ENCODE measurements around the gene NSDHL. TPM values are rescaled to one million over a fixed set of nuclear protein-coding genes. Genes with fewer than 3 reads are reported as not detected.

NSDHL gene
- total RNA-seq, 8 experiments from 2014 or later, result 10.2 to 38.9 (median 20.6) TPM

GRCh38 chrX:152881289-152881688 is 50.4 kb downstream of the NSDHL start:
- no peak for ATAC-seq (replicated peaks in 6 of 8)
- Histone ChIP-seq H3K4me3 (no peak overlapping the region), H3K27ac (no peak overlapping the region), H3K4me1 (replicated peaks in 1 of 2) (no peaks in the 10 kb centered on the region)
- 50 to 86% (median 63%) methylated on average over 1 to 2 of the region's 2 CpGs; no CpG with 5 or more reads in 5 of the 10 experiments for WGBS, 10 experiments
- in situ Hi-C loops (cut with MboI; ENCODE audit: low pct_unique_long_range_greater_than_20kb in 2 of 9, low sequenced_read_pairs in 9 of 9, unreplicated experiment in 9 of 9), result no loop called here

- 20 to 67% (median 30%) methylated on average over 2 to 3 of the region's 6 CpGs; no CpG with 5 or more reads in 7 of the 10 experiments for WGBS, 10 experiments
- Histone ChIP-seq H3K4me3 (no peak overlapping the region), H3K27ac (no peak overlapping the region), H3K4me1 (replicated peaks in 1 of 2) (no peaks in the 10 kb centered on the region)
- in situ Hi-C loops (cut with MboI; ENCODE audit: low pct_unique_long_range_greater_than_20kb in 2 of 9, low sequenced_read_pairs in 9 of 9, unreplicated experiment in 9 of 9), result no loop called here
- no peak for ATAC-seq (replicated peaks in 6 of 8)
Observed at GRCh38 chrX:152884171-152884570, 53.3 kb downstream of the NSDHL start.

GRCh38 chrX:152886716-152887115 is 55.9 kb downstream of the NSDHL start:
- Histone ChIP-seq H3K4me1 (replicated peaks in 1 of 2) (no peaks in the 10 kb centered on the region), H3K27ac (no peak overlapping the region), H3K4me3 (no peak overlapping the region)
- no peak for ATAC-seq (replicated peaks in 6 of 8)
- 0 to 71% (median 52%) methylated on average over 1 to 3 of the region's 3 CpGs; no CpG with 5 or more reads in 3 of the 10 experiments for WGBS, 10 experiments
- in situ Hi-C loops (cut with MboI; ENCODE audit: low pct_unique_long_range_greater_than_20kb in 2 of 9, low sequenced_read_pairs in 9 of 9, unreplicated experiment in 9 of 9), result no loop called here

DNA sequence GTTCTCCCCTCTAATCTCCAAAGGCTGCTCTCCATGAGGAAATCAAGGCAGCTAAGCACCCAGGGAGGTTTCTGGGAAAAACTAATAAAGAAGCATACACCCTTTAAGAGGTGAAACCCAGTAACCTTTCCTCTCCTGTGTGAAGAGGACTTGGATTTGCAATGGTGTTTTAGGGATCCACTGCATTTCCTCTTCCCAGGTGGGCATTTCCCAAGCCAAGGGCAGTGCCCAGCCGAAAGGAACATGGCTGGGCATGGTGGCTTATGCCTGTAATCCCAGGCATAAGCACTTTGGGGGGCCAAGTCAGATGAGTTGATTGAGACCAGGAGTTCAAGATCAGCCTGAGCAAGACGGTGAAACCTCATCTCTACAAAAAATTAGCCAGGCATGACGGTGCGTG is 61.6 kb downstream of the NSDHL start:
- H3K4me3 ChIP-seq, result no peak overlapping the region
- peaks cover 9 to 25% of the 10 kb centered on the region in 2 donors for H3K4me1 ChIP-seq (replicated peaks in 1 of 2)
- in situ Hi-C loops (cut with MboI; ENCODE audit: low pct_unique_long_range_greater_than_20kb in 2 of 9, low sequenced_read_pairs in 9 of 9, unreplicated experiment in 9 of 9), result no loop called here
- no peak for ATAC-seq (replicated peaks in 6 of 8)
- WGBS, 10 experiments, result 45 to 86% methylated on average over 3 of the region's 4 CpGs; no CpG with 5 or more reads in 8 of the 10 experiments
- H3K27ac ChIP-seq, result no peak overlapping the region

DNA sequence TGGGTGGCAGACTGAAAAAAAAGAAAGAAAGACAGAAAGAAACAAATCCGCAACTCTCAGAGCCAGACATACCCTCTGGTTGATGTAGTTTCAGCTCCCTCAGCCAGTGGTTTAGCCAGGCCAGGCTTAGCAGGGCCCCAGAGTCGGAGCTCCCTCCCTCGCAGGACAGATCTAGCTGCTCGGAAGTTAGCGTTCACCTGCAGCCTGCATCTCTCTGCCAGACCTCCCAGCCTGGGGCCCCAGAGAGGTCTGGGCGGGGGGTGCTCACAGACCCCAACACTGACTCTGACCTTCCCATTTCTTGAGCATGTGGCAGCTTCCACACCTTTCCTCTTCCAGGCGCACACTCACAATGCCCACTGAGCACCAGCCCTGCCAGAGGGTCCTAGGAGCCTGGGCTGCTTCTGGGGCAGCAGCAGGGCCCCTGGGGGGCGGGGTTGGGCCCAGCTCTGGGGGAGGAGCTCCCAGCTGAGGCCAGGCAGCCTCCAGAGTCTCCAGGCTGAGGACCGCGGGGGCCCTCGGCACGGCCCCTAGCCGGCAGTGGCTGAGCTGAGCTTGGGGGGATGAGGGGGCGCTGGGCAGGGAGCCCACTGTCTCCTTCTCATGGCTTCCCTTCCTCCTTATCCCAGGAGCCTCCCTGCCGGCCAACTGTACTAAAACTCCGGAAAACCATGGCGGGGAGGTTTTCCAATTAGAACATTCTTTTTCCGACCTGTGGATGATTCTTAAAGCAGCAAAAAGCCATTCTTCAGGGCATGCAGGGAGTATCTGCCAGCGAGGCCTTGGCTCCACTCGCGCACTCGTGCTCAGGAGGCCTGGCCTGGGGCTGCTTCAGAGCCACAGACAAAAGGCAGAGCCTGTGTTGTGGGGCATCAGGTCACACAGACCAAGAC is 62.4 kb downstream of the NSDHL start:
- Histone ChIP-seq H3K4me1 (replicated peaks in 1 of 2) (peaks cover 9 to 28% of the 10 kb centered on the region in 2 donors), H3K27ac (no peak overlapping the region), H3K4me3 (no peak overlapping the region)
- peak in 1 of 8 experiments; percentile 30 for ATAC-seq (replicated peaks in 6 of 8)
- in situ Hi-C loops (cut with MboI; ENCODE audit: low pct_unique_long_range_greater_than_20kb in 2 of 9, low sequenced_read_pairs in 9 of 9, unreplicated experiment in 9 of 9), result no loop called here
- 22 to 100% (median 60%) methylated on average over 1 to 4 of the region's 22 CpGs; no CpG with 5 or more reads in 7 of the 10 experiments for WGBS, 10 experiments

DNA sequence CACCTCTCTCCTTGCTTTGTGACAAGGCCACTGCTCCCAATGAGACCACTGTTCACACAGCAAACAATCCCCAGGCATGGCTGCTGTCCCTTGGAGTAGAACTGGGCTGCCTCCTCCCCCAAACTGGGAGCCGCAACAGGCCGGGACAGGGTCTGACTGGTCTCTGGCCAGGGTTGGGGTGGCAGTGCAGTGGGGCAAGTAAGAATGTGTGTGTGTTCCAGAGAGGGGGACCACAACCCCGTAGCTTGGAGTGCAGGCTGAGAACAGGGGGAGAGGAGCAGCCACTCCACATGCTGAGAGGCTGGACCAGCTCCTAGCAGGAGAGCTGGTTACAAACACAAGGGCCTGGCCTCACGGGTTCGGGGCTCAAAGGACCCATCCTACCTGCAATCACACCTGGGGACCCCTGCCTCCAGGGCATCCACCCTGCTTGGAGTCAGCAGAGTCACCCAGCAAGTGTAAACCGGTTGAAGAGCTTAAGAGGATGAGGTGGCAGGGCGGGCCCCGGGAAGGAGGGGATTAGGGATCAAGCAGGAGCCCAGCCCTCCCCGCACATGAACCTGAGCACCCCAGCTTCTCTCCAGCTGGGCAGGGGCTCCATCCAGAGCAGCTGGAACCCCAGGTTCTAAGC is 63.2 kb downstream of the NSDHL start:
- ATAC-seq (replicated peaks in 6 of 8), result no peak
- Histone ChIP-seq H3K4me1 (replicated peaks in 1 of 2) (peaks cover 9 to 28% of the 10 kb centered on the region in 2 donors), H3K27ac (no peak overlapping the region), H3K4me3 (no peak overlapping the region)
- in situ Hi-C loops (cut with MboI; ENCODE audit: low pct_unique_long_range_greater_than_20kb in 2 of 9, low sequenced_read_pairs in 9 of 9, unreplicated experiment in 9 of 9), result no loop called here
- WGBS, 10 experiments, result 80% methylated on average over 1 of the region's 9 CpGs; no CpG with 5 or more reads in 8 of the 10 experiments

- WGBS, 10 experiments, result 57 to 83% methylated on average over 1 of the region's 3 CpGs; no CpG with 5 or more reads in 8 of the 10 experiments
- no peak for ATAC-seq (replicated peaks in 6 of 8)
- no peak overlapping the region for H3K27ac ChIP-seq
- no peak overlapping the region for H3K4me3 ChIP-seq
- H3K4me1 ChIP-seq (replicated peaks in 1 of 2), result peaks cover 9 to 28% of the 10 kb centered on the region in 2 donors
- in situ Hi-C loops (cut with MboI; ENCODE audit: low pct_unique_long_range_greater_than_20kb in 2 of 9, low sequenced_read_pairs in 9 of 9, unreplicated experiment in 9 of 9), result no loop called here
Observed at GRCh38 chrX:152895121-152895520, 64.3 kb downstream of the NSDHL start.

- no peak overlapping the region for H3K27ac ChIP-seq
- peaks cover 9 to 28% of the 10 kb centered on the region in 2 donors for H3K4me1 ChIP-seq (replicated peaks in 1 of 2)
- no peak overlapping the region for H3K4me3 ChIP-seq
- in situ Hi-C loops (cut with MboI; ENCODE audit: low pct_unique_long_range_greater_than_20kb in 2 of 9, low sequenced_read_pairs in 9 of 9, unreplicated experiment in 9 of 9), result no loop called here
- 48 to 60% methylated on average over 1 to 4 of the region's 8 CpGs; no CpG with 5 or more reads in 8 of the 10 experiments for WGBS, 10 experiments
- ATAC-seq (replicated peaks in 6 of 8), result peak in 1 of 8 experiments; percentile 28
Observed at GRCh38 chrX:152895724-152896420, 65.0 kb downstream of the NSDHL start.

GRCh38 chrX:152896450-152896849 is 65.6 kb downstream of the NSDHL start:
- WGBS, 10 experiments, result 8 to 21% (median 10%) methylated on average over 2 to 4 of the region's 8 CpGs; no CpG with 5 or more reads in 7 of the 10 experiments
- in situ Hi-C loops (cut with MboI; ENCODE audit: low pct_unique_long_range_greater_than_20kb in 2 of 9, low sequenced_read_pairs in 9 of 9, unreplicated experiment in 9 of 9), result no loop called here
- H3K27ac ChIP-seq, result no peak overlapping the region
- peaks cover 9 to 28% of the 10 kb centered on the region in 2 donors for H3K4me1 ChIP-seq (replicated peaks in 1 of 2)
- H3K4me3 ChIP-seq, result no peak overlapping the region
- peak in 6 of 8 experiments; percentile 36 to 82 (median 68) for ATAC-seq (replicated peaks in 6 of 8)

DNA sequence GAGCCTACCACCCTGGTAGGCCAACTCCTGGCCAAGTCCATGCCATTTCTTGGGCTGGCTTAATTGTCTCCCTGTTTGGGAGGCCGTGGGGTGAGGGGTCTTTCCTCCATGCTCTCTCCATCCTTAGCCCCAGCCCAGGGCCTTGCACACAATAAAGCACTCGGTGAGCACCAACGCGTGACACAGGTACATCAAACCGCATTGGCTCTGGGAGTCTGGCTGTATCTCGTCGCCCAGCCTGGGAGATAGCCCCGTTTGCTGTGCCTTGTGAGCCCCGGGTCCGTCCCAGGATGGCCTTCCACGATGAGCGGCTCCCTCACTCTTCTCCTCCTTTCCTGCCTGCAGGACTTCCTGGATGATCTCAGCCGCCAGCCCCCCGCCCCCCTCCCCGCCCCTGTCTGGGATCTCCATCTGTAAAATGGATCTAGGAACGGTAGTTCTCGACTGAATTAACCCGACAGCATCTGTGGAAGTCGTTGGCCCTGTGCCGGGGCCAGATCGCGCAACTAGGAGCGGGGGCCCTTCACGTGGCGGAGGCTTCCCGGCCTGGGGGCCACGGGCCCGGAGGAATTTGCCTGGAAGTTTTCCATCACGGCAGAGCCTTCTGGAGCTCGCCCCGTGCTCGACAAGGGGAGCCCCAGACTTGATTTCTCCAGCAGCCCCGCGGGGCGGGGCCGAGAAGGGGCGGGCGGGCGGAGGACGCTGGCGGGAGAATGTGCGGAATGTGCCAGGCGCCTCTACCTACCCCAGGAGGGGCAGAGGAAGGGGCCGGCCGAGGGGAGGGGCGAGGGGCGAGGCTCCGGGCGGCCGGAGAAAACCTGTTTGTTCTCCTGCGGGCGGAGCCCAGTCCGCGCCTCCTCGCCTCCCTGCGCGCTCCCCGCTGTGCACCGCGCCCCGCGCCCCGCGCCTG is 66.6 kb downstream of the NSDHL start, which contains the start of gene ZNF185:
ZNF185 (plus strand) TSS at position 846 of the 910 bp plus-strand sequence. CDS start 16,423 bp downstream, outside the sequence.
- Histone ChIP-seq H3K4me3 (peak within 1 kb of the TSS; percentile 15 to 33 (median 27)), H3K27ac (no peak within 1 kb of the TSS), H3K4me1 (replicated peaks in 1 of 2) (peaks cover 18 to 36% of the 10 kb centered on the region in 2 donors)
- in situ Hi-C loops (cut with MboI; ENCODE audit: low pct_unique_long_range_greater_than_20kb in 2 of 9, low sequenced_read_pairs in 9 of 9, unreplicated experiment in 9 of 9), result no loop called here
- peak; percentile 44 to 88 (median 65) for ATAC-seq (replicated peaks in 6 of 8)
- WGBS, 10 experiments, result 45% methylated on average over 2 of the region's 64 CpGs; no CpG with 5 or more reads in 9 of the 10 experiments

- in situ Hi-C loops (cut with MboI; ENCODE audit: low pct_unique_long_range_greater_than_20kb in 2 of 9, low sequenced_read_pairs in 9 of 9, unreplicated experiment in 9 of 9), result no loop called here
- 50 to 60% (median 50%) methylated on average over 1 to 2 of the region's 10 CpGs; no CpG with 5 or more reads in 7 of the 10 experiments for WGBS, 10 experiments
Observed at GRCh38 chrX:152898442-152898841, 67.6 kb downstream of the NSDHL start.

More at GRCh38 chrX:152898442-152898841, 67.6 kb downstream of the NSDHL start:
- ATAC-seq (replicated peaks in 6 of 8), result no peak
- Histone ChIP-seq H3K27ac (no peak overlapping the region), H3K4me3 (peak overlapping the region in 4 of 5 donors; percentile 24 to 33 (median 28)), H3K4me1 (replicated peaks in 1 of 2) (peaks cover 18 to 36% of the 10 kb centered on the region in 2 donors)
